Trophoblast cell (in vitro differentiated cells and primary cell): ENCODE data around the gene GADL1.

Experiments
- DNase-seq, 2 donors: peaks; one replicate each; pipeline ENCODE4 v3.0.0-alpha.2; 2016
- H2AFZ ChIP-seq: 2 replicates; pipeline ENCODE4 v1.6.1; 2013; ENCODE audit warnings: low read length, moderate library complexity, mild to moderate bottlenecking; ENCODE audit not compliant: insufficient read depth, poor library complexity
- H2AK5ac ChIP-seq: 2 replicates; pipeline ENCODE4 v1.6.1; 2013; ENCODE audit warnings: mild to moderate bottlenecking, low read length
- H2BK120ac ChIP-seq: 2 replicates; pipeline ENCODE4 v1.6.1; 2013; ENCODE audit warnings: low read length, mild to moderate bottlenecking, moderate library complexity; ENCODE audit not compliant: insufficient read depth, poor library complexity
- H2BK12ac ChIP-seq: 2 replicates; pipeline ENCODE4 v1.6.1; 2013; ENCODE audit warnings: mild to moderate bottlenecking, low read length, moderate library complexity
- H2BK5ac ChIP-seq: 2 replicates; pipeline ENCODE4 v1.6.1; 2013; ENCODE audit warnings: low read length, low read depth, moderate library complexity, mild to moderate bottlenecking; ENCODE audit not compliant: poor library complexity
- H3K14ac ChIP-seq: 2 replicates; pipeline ENCODE4 v1.6.1; 2013; ENCODE audit warnings: mild to moderate bottlenecking, low read length
- H3K18ac ChIP-seq: 2 replicates; pipeline ENCODE4 v1.6.1; 2013; ENCODE audit warnings: mild to moderate bottlenecking, low read length
- H3K23ac ChIP-seq: 2 replicates; pipeline ENCODE4 v1.6.1; 2013; ENCODE audit warnings: low read length
- H3K27ac ChIP-seq: 2 replicates; pipeline ENCODE4 v1.5.1; 2013; ENCODE audit warnings: low read depth, mild to moderate bottlenecking, inconsistent platforms, low read length, moderate library complexity
- H3K27me3 ChIP-seq: 2 replicates; pipeline ENCODE4 v1.6.1; 2013; ENCODE audit warnings: inconsistent platforms, mild to moderate bottlenecking, low read length, moderate library complexity; ENCODE audit not compliant: insufficient read depth
- H3K36me3 ChIP-seq, 2 experiments: 1 replicate in 1 of 2; 2 replicates in 1 of 2; pipeline ENCODE4 v1.6.1; 2013; ENCODE audit warnings: low read length in 2 of 2, mild to moderate bottlenecking in 2 of 2, moderate library complexity in 1 of 2; ENCODE audit not compliant: insufficient read depth in 2 of 2, control insufficient read depth in 1 of 2
- H3K4ac ChIP-seq: 2 replicates; pipeline ENCODE4 v1.6.1; 2013; ENCODE audit warnings: low read depth, mild to moderate bottlenecking, low read length, moderate library complexity
- H3K4me1 ChIP-seq, 2 experiments: 1 replicate in 1 of 2; 2 replicates in 1 of 2; pipeline ENCODE4 v1.6.1; 2013; ENCODE audit warnings: low read length in 2 of 2, mild to moderate bottlenecking in 2 of 2, moderate library complexity in 1 of 2; ENCODE audit not compliant: insufficient read depth in 2 of 2, control insufficient read depth in 1 of 2
- H3K4me2 ChIP-seq: 2 replicates; pipeline ENCODE4 v1.6.1; 2013; ENCODE audit warnings: inconsistent platforms, mild to moderate bottlenecking, low read length, moderate library complexity
- H3K4me3 ChIP-seq: 2 replicates; pipeline ENCODE4 v1.5.1; 2013; ENCODE audit warnings: mild to moderate bottlenecking, low read depth, low read length, inconsistent platforms
- H3K79me1 ChIP-seq: one replicate; pipeline ENCODE4 v1.6.1; 2013; ENCODE audit warnings: low read length
- H3K79me2 ChIP-seq: 2 replicates; pipeline ENCODE4 v1.6.1; 2013; ENCODE audit warnings: low read length, mild to moderate bottlenecking; ENCODE audit not compliant: control insufficient read depth, insufficient read depth, poor library complexity
- H3K9ac ChIP-seq: 2 replicates; pipeline ENCODE4 v1.6.1; 2013; ENCODE audit warnings: mild to moderate bottlenecking, low read length
- H3K9me3 ChIP-seq: 2 replicates; pipeline ENCODE4 v1.6.1; 2013; ENCODE audit warnings: low read depth, mild to moderate bottlenecking, control low read depth, inconsistent platforms, low read length; ENCODE audit not compliant: insufficient read depth
- H4K12ac ChIP-seq: 2 replicates; pipeline ENCODE4 v1.6.1; 2013; ENCODE audit warnings: low read depth, mild to moderate bottlenecking, low read length, moderate library complexity
- H4K8ac ChIP-seq: 2 replicates; pipeline ENCODE4 v1.6.1; 2013; ENCODE audit warnings: low read depth, mild to moderate bottlenecking, low read length, moderate library complexity
- H4K91ac ChIP-seq: one replicate; pipeline ENCODE4 v1.6.1; 2013; ENCODE audit warnings: low read depth, mild to moderate bottlenecking, low read length, moderate library complexity
- WGBS: extraction: QIAGEN DNeasy Blood & Tissue Kit; methylation state at CpG from one replicate; pipeline ENCODE4 v1.1.7; 2013; ENCODE audit warnings: missing lambda C conversion rate; ENCODE audit not compliant: insufficient read length, insufficient coverage; ENCODE audit errors: extremely low coverage; 5-methylcytosine and 5-hydroxymethylcytosine counted together

The GADL1 gene

DNA sequence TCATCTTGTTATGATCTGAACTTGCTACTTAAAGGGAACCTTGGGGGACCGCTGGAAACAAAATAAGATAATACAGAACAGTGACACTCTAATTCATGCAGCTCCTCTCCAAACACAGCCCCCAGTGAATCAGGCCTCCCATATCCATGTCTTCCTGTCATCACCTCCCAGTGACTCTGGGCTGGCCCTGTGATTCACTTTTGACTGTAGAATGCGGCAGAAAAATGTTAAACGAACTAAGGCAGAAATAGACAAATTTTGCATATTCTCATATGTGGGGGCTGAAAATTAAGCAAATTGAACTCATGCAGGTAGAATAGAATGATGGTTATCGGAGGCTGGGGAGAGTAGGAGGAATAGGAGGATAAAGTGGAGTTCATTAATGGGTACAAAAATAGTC is 20.2 kb upstream of the GADL1 start:
- H3K18ac ChIP-seq, result no peak overlapping the region
- no peak overlapping the region for H2AFZ ChIP-seq
- H3K27ac ChIP-seq, result no peak overlapping the region
- H4K8ac ChIP-seq, result no peak overlapping the region
- H3K4ac ChIP-seq, result no peak overlapping the region
- no peak overlapping the region for H3K23ac ChIP-seq
- no peaks in the 10 kb centered on the region for H3K79me1 ChIP-seq
- no peaks in the 10 kb centered on the region for H3K79me2 ChIP-seq
- no peak overlapping the region for H3K4me3 ChIP-seq
- no peaks in the 10 kb centered on the region for H3K9me3 ChIP-seq
- no peak for DNase-seq
- H4K12ac ChIP-seq, result no peak overlapping the region
- H3K27me3 ChIP-seq, result no peaks in the 10 kb centered on the region
- H3K9ac ChIP-seq, result no peak overlapping the region
- H3K4me1 ChIP-seq, result no peaks in the 10 kb centered on the region
- no peak overlapping the region for H3K14ac ChIP-seq
- no peak overlapping the region for H2AK5ac ChIP-seq
- H3K36me3 ChIP-seq, result no peaks in the 10 kb centered on the region
- WGBS, result no CpG with 5 or more reads among the region's 4 CpGs
- H3K4me2 ChIP-seq, result no peak overlapping the region
- H2BK5ac ChIP-seq, result no peak overlapping the region
- H2BK120ac ChIP-seq, result no peak overlapping the region
- H2BK12ac ChIP-seq, result no peak overlapping the region
- no peak overlapping the region for H4K91ac ChIP-seq

- no CpG with 5 or more reads among the region's 4 CpGs for WGBS
- no peak overlapping the region for H2BK12ac ChIP-seq
- no peak overlapping the region for H2AFZ ChIP-seq
- no peak overlapping the region for H3K4me2 ChIP-seq
- no peak overlapping the region for H3K9ac ChIP-seq
- no peak overlapping the region for H2BK120ac ChIP-seq
- no peaks in the 10 kb centered on the region for H3K27me3 ChIP-seq
- DNase-seq, result no peak
- H3K14ac ChIP-seq, result no peak overlapping the region
- no peak overlapping the region for H3K27ac ChIP-seq
- H4K91ac ChIP-seq, result no peak overlapping the region
- H3K79me1 ChIP-seq, result no peaks in the 10 kb centered on the region
- no peak overlapping the region for H4K8ac ChIP-seq
- H3K23ac ChIP-seq, result no peak overlapping the region
- no peaks in the 10 kb centered on the region for H3K9me3 ChIP-seq
- no peak overlapping the region for H4K12ac ChIP-seq
- no peak overlapping the region for H3K4ac ChIP-seq
- H2AK5ac ChIP-seq, result no peak overlapping the region
- H3K79me2 ChIP-seq, result no peaks in the 10 kb centered on the region
- no peak overlapping the region for H3K4me3 ChIP-seq
- H2BK5ac ChIP-seq, result no peak overlapping the region
- H3K18ac ChIP-seq, result no peak overlapping the region
- H3K4me1 ChIP-seq, result no peaks in the 10 kb centered on the region
- no peaks in the 10 kb centered on the region for H3K36me3 ChIP-seq
These were observed 18.7 kb upstream of the GADL1 start for GRCh38 chr3:30913176-30913575.

DNA sequence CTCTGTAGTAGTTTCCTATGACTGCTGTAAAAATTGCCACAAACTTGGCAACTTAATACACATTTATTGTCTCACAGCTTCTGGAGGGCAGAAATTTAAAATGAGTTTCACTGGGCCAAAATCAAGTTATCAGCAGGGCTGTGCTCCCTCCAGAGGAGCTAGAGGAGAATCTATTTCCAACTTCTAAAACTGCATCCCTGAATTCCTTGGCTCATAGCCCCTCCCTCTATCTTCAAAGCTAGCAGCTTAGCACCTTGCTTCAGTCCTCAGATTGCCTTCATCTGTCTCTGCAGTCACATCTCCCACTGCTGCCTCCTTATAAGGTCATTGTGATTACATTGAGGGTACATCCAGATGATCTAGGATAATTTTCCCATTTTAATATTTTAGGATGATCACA is 17.8 kb upstream of the GADL1 start:
- DNase-seq, result no peak
- H2BK12ac ChIP-seq, result no peak overlapping the region
- H2AFZ ChIP-seq, result no peak overlapping the region
- H3K9me3 ChIP-seq, result no peaks in the 10 kb centered on the region
- H4K12ac ChIP-seq, result no peak overlapping the region
- no peaks in the 10 kb centered on the region for H3K4me1 ChIP-seq
- H3K4ac ChIP-seq, result no peak overlapping the region
- H4K8ac ChIP-seq, result no peak overlapping the region
- H3K27me3 ChIP-seq, result no peaks in the 10 kb centered on the region
- H2BK120ac ChIP-seq, result no peak overlapping the region
- no peak overlapping the region for H2BK5ac ChIP-seq
- H3K79me1 ChIP-seq, result no peaks in the 10 kb centered on the region
- H3K36me3 ChIP-seq, result no peaks in the 10 kb centered on the region
- no peaks in the 10 kb centered on the region for H3K79me2 ChIP-seq
- H2AK5ac ChIP-seq, result no peak overlapping the region
- H3K14ac ChIP-seq, result no peak overlapping the region
- no peak overlapping the region for H3K4me2 ChIP-seq
- no peak overlapping the region for H4K91ac ChIP-seq
- H3K18ac ChIP-seq, result no peak overlapping the region
- no peak overlapping the region for H3K23ac ChIP-seq
- H3K27ac ChIP-seq, result no peak overlapping the region
- H3K9ac ChIP-seq, result no peak overlapping the region
- H3K4me3 ChIP-seq, result no peak overlapping the region

DNA sequence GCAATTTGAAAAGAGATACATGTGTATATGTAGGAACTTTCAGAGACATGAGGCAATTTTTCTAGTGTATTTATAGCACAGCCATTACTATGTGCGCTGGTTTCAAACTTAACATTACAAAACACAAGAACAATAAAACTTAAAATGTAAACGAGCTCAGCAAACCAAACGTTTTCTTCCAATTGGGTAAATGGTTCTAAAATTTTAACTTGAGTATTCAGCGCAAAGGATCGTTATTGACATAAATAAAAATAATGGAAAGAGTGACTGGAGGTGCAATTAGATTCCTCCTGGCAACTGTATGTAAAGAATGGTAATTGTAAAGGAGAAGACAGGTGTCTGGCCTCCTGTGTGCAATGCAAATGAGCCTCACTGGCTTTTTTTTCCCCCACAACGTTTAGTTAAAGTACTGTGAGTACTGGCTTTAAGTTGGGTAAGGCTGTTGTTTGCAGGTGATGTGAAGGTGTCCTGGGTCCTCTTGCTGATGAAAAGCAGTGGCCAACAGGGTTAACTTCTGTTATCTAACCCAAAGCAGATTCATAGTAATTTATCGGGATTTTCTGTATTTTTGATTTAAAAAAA is 14.1 kb upstream of the GADL1 start:
- Histone ChIP-seq H3K27ac (no peak overlapping the region), H4K91ac (no peak overlapping the region), H3K36me3 (no peaks in the 10 kb centered on the region), H2BK120ac (no peak overlapping the region), H3K23ac (no peak overlapping the region), H3K79me2 (no peaks in the 10 kb centered on the region), H3K4me3 (no peak overlapping the region), H2AK5ac (no peak overlapping the region), H3K9ac (no peak overlapping the region), H3K4me2 (no peak overlapping the region), H3K9me3 (no peaks in the 10 kb centered on the region), H3K18ac (no peak overlapping the region), H3K4ac (no peak overlapping the region), H4K8ac (no peak overlapping the region), H3K4me1 (no peaks in the 10 kb centered on the region), H3K27me3 (no peaks in the 10 kb centered on the region), H3K14ac (no peak overlapping the region), H2BK5ac (no peak overlapping the region), H4K12ac (no peak overlapping the region), H2AFZ (no peak overlapping the region), H2BK12ac (no peak overlapping the region), H3K79me1 (no peaks in the 10 kb centered on the region)
- no peak for DNase-seq
- no CpG with 5 or more reads among the region's 7 CpGs for WGBS
